GM23338 (cell line): ENCODE results near the gene MRPL34. TPM values are rescaled to one million over a fixed set of nuclear protein-coding genes. Genes with fewer than 3 reads are reported as not detected.

ENCODE experiments used
- ATAC-seq: fragments of 200-7000 bp; cut with Tn5 transposase; 3 replicates; pipeline ENCODE4 v1.9.1; 2020
- DNase-seq: peaks from one replicate; pipeline ENCODE4 v3.0.0-alpha.2; 2015; ENCODE audit warnings: low spot score
- H2AFZ ChIP-seq: fragments of 200-600 bp; sonication (generic); 2 replicates; pipeline ENCODE4 v1.8.0; 2016; ENCODE audit warnings: antibody characterized with exemption, mild to moderate bottlenecking, moderate library complexity
- H3F3A ChIP-seq: fragments of 200-600 bp; sonication (generic); replicated peaks from 2 replicates; pipeline ENCODE4 v1.8.0; 2017; ENCODE audit warnings: antibody characterized with exemption, mixed run types, low read depth
- H3K27ac ChIP-seq: fragments of 200-600 bp; sonication (generic); 2 replicates; pipeline ENCODE4 v1.6.1; 2016; ENCODE audit warnings: low read depth
- H3K27me3 ChIP-seq: fragments of 200-600 bp; sonication (generic); 2 replicates; pipeline ENCODE4 v1.8.0; 2016; ENCODE audit warnings: mild to moderate bottlenecking, mixed run types, moderate library complexity; ENCODE audit not compliant: insufficient read depth
- H3K36me3 ChIP-seq: fragments of 200-600 bp; sonication (generic); 2 replicates; pipeline ENCODE4 v1.8.0; 2016; ENCODE audit warnings: mild to moderate bottlenecking; ENCODE audit not compliant: insufficient read depth
- H3K4me1 ChIP-seq: fragments of 200-600 bp; sonication (generic); 2 replicates; pipeline ENCODE4 v1.8.0; 2016; ENCODE audit warnings: mild to moderate bottlenecking, moderate library complexity; ENCODE audit not compliant: insufficient read depth
- H3K4me2 ChIP-seq: fragments of 200-600 bp; sonication (generic); 2 replicates; pipeline ENCODE4 v1.7.1; 2017; ENCODE audit warnings: mixed run types
- H3K4me3 ChIP-seq: fragments of 200-600 bp; sonication (generic); 2 replicates; pipeline ENCODE4 v1.6.1; 2016; ENCODE audit warnings: mixed run types
- H3K79me2 ChIP-seq: fragments of 200-600 bp; sonication (generic); replicated peaks from 2 replicates; pipeline ENCODE4 v1.8.0; 2017; ENCODE audit warnings: mild to moderate bottlenecking; ENCODE audit not compliant: insufficient read depth
- H3K9me2 ChIP-seq: fragments of 200-600 bp; sonication (generic); 2 replicates; pipeline ENCODE4 v1.8.0; 2017; ENCODE audit not compliant: insufficient read depth
- H4K20me1 ChIP-seq: fragments of 200-600 bp; sonication (generic); replicated peaks from 2 replicates; pipeline ENCODE4 v1.8.0; 2017; ENCODE audit warnings: mild to moderate bottlenecking; ENCODE audit not compliant: insufficient read depth
- H3K27ac Mint-ChIP-seq: 2 replicates; pipeline ENCODE4 v1.8.0; 2020; ENCODE audit warnings: inconsistent platforms, mild to moderate bottlenecking, moderate library complexity, mixed read lengths
- H3K27me3 Mint-ChIP-seq: 3 replicates; pipeline ENCODE4 v1.8.0; 2022; ENCODE audit warnings: low read depth, mild to moderate bottlenecking, moderate library complexity, mixed read lengths, inconsistent platforms; ENCODE audit not compliant: insufficient read depth, poor library complexity
- H3K36me3 Mint-ChIP-seq: 3 replicates; pipeline ENCODE4 v1.8.0; 2021; ENCODE audit warnings: low read depth, mild to moderate bottlenecking, inconsistent platforms, moderate library complexity, mixed read lengths
- H3K4me1 Mint-ChIP-seq: 3 replicates; pipeline ENCODE4 v1.8.0; 2020; ENCODE audit warnings: mild to moderate bottlenecking, inconsistent platforms, mixed read lengths
- H3K4me3 Mint-ChIP-seq: 3 replicates; pipeline ENCODE4 v1.8.0; 2021; ENCODE audit warnings: moderate library complexity, mild to moderate bottlenecking, inconsistent platforms, mixed read lengths
- H3K9me3 Mint-ChIP-seq: 3 replicates; pipeline ENCODE4 v1.8.0; 2020; ENCODE audit warnings: moderate library complexity, mild to moderate bottlenecking, inconsistent platforms, mixed read lengths
- CTCF ChIP-seq, 2 experiments: fragments of 200-600 bp in 1 of 2; sonication (generic) in 1 of 2; conservative IDR thresholded peaks; 2 replicates each; pipeline versions ENCODE4 v1.5.1 to v1.6.1; 2016 to 2017; ENCODE audit warnings: antibody characterized with exemption in 2 of 2, low read depth in 2 of 2, mild to moderate bottlenecking in 2 of 2, moderate library complexity in 1 of 2
- JUNB ChIP-seq: IDR thresholded peaks from one replicate; pipeline ENCODE4 v1.6.1; 2016; ENCODE audit warnings: antibody characterized with exemption; ENCODE audit not compliant: unreplicated experiment
- NANOG ChIP-seq: IDR thresholded peaks from 2 replicates; pipeline ENCODE4 v1.6.1; 2016; ENCODE audit warnings: antibody characterized with exemption, borderline replicate concordance
- REST ChIP-seq: IDR thresholded peaks from one replicate; pipeline ENCODE4 v1.6.1; 2018; ENCODE audit warnings: antibody characterized with exemption; ENCODE audit not compliant: unreplicated experiment
- ZNF114 ChIP-seq: fragments of 250-450 bp; sonication (Bioruptor Pico); IDR thresholded peaks from 2 replicates; pipeline ENCODE4 v1.5.0; 2020; ENCODE audit warnings: mild to moderate bottlenecking, moderate library complexity
- ZNF462 ChIP-seq: fragments of 250-450 bp; sonication (Bioruptor Pico); IDR thresholded peaks from 2 replicates; pipeline ENCODE4 v1.5.0; 2020; ENCODE audit warnings: mild to moderate bottlenecking, moderate library complexity
- polyA plus RNA-seq: library from polyadenylated mRNA; unstranded; fragments of >200 nt; fragmentation: Nextera tagmentation; extraction: Ambion mirVana; gene quantifications from 2 replicates; pipeline ENCODE4 v1.2.1, GENCODE V29; 2016
- total RNA-seq: library from RNA; depleted of rRNA; stranded (reverse); fragments of >200 nt; shearing (Covaris generic); gene quantifications from 2 replicates; pipeline ENCODE4 v1.2.3, GENCODE V29; 2014

The MRPL34 gene
- total and polyA plus RNA-seq, 2 experiments from 2014 or later = 59.9 to 266 TPM

- no peak for ATAC-seq
Observed at GRCh38 chr19:17318966-17319365, 13.3 kb downstream of the MRPL34 start.

DNA sequence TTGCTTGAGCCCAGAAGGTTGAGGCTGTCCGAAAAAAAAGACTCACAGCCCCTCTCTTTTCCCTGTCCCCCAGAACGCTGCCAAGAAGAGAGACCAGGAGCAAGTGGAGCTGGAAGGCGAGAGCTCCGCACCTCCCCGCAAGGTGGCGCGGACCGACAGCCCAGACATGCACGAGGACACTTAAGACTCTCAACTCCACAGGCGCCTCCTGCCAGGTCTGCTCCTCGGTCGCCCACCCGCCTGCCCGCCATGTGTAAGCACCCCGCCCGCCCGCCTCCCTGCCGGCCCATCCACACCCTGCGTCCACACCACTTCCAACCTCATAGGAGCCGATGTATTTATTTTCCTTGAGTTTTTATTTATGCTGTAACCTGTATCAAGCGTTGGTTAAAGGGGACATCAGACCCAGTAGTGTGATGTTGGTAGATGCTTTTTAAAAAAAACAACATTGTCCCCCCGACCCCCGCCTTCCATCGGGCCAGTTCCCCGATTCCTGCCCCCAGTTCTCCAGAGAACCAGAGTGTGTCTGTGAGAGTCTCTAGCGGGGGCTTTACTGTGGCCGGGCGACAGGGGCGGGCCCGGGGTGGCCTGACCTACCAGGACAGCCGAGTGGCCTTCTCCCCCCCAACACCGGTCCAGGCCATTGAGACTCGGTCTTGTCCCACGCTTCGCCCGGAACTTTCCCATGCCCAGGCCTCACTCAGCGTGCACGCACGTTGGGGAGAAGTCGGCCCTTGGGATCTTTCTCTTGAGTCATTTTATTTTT lies 14.0 kb downstream of the MRPL34 start:
- H3K4me2 ChIP-seq = no peak overlapping the region
- H3K4me3 ChIP-seq = no peak overlapping the region
- no peaks in the 10 kb centered on the region for H3K27me3 ChIP-seq
- no peaks in the 10 kb centered on the region for H3K79me2 ChIP-seq
- H3K9me2 ChIP-seq = no peaks in the 10 kb centered on the region
- H3F3A ChIP-seq = peaks cover 7% of the 10 kb centered on the region; the same call in 1 of the 2 replicates
- no peak overlapping the region for H3K27ac Mint-ChIP-seq
- no peak overlapping the region for H3K4me3 Mint-ChIP-seq
- peaks cover 13% of the 10 kb centered on the region; the same call in 1 of the 2 replicates for H3K36me3 ChIP-seq
- no peak overlapping the region for H2AFZ ChIP-seq
- H3K4me1 Mint-ChIP-seq = peaks cover 11% of the 10 kb centered on the region; the same call in 2 of the 3 replicates
- H3K36me3 Mint-ChIP-seq = peaks cover 46% of the 10 kb centered on the region
- ATAC-seq (no peak), DNase-seq (no peak)
- TF ChIP-seq JUNB (no peak), ZNF114 (CRISPR knock-in tag) (no peak), REST (no peak), NANOG (no peak), ZNF462 (CRISPR knock-in tag) (no peak), CTCF (conservative IDR thresholded peaks at IDR 0.05; ENCODE audit: low read depth in 2 of 2) (peak in 1 of 2 experiments; percentile 18; a peak in 1 of 4 replicates)
- H3K9me3 Mint-ChIP-seq = no peaks in the 10 kb centered on the region; the same call in 2 of the 3 replicates
- peaks cover 9% of the 10 kb centered on the region; the same call in 1 of the 2 replicates for H3K4me1 ChIP-seq
- peaks cover 20% of the 10 kb centered on the region for H3K27me3 Mint-ChIP-seq
- no peaks in the 10 kb centered on the region; the same call in 1 of the 2 replicates for H4K20me1 ChIP-seq
- H3K27ac ChIP-seq = no peak overlapping the region

More at GRCh38 chr19:17318966-17319365, 13.3 kb downstream of the MRPL34 start:
- Mint-ChIP-seq H3K36me3 (peaks cover 53% of the 10 kb centered on the region), H3K9me3 (no peaks in the 10 kb centered on the region; the same call in 2 of the 3 replicates), H3K27ac (no peak overlapping the region), H3K4me1 (peaks cover 11% of the 10 kb centered on the region; the same call in 2 of the 3 replicates), H3K27me3 (peaks cover 20% of the 10 kb centered on the region), H3K4me3 (no peak overlapping the region)
- H3K36me3 ChIP-seq = peaks cover 14% of the 10 kb centered on the region; the same call in 1 of the 2 replicates
- no peak overlapping the region for H3K27ac ChIP-seq
- no peak for DNase-seq
- no peak overlapping the region for H2AFZ ChIP-seq
- H4K20me1 ChIP-seq = no peaks in the 10 kb centered on the region; the same call in 1 of the 2 replicates
- H3K79me2 ChIP-seq = no peaks in the 10 kb centered on the region
- no peak overlapping the region for H3K4me3 ChIP-seq
- H3K4me2 ChIP-seq = no peak overlapping the region
- H3K4me1 ChIP-seq = peaks cover 9% of the 10 kb centered on the region; the same call in 1 of the 2 replicates
- no peaks in the 10 kb centered on the region for H3K27me3 ChIP-seq
- TF ChIP-seq NANOG = no peak
- H3F3A ChIP-seq = peaks cover 7% of the 10 kb centered on the region; the same call in 1 of the 2 replicates
- no peaks in the 10 kb centered on the region for H3K9me2 ChIP-seq
